ENCODE data around the gene INTS4. TPM values are rescaled to one million over a fixed set of nuclear protein-coding genes. Genes with fewer than 3 reads are reported as not detected.

Gene INTS4
- polyA plus RNA-seq, 1 of the 3 experiments (the other 2 are of a cell fraction), result 23.0 TPM

DNA sequence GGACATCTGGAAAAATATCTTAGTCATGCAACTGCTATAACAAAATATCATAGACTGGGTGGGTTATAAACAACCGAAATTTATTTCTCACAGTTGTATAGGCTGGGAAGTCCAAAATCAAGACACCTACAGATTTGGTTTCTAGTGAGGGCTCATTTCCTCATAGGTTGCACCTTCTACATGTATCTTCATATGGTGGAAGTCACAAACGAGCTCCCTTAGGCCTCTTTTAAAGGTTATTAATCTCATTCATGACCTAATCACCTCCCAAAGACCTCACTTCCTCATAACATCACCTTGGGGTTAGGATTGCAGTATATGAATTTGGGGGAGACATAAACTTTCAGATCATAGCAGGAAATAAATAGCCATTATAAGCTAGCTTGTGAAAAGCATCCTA is 85.2 kb downstream of the INTS4 start:
- Histone ChIP-seq H3K9me2 (no peaks in the 10 kb centered on the region), H3K36me3 (replicated peaks in 1 of 2; ENCODE audit: control insufficient read depth in 1 of 2, insufficient read depth in 2 of 2, low read length in 1 of 2) (peaks cover 0 to 8% of the 10 kb centered on the region in 2 experiments), H3K4me1 (ENCODE audit: control insufficient read depth in 1 of 2, insufficient read depth in 2 of 2, low read depth in 1 of 2, low read length in 1 of 2) (peaks cover 9 to 15% of the 10 kb centered on the region in 2 experiments; a peak in 3 of 4 replicates), H3K4me2 (no peak overlapping the region), H3K79me2 (ENCODE audit: insufficient read depth) (no peaks in the 10 kb centered on the region; the same call in 1 of the 2 replicates), H3K27ac (ENCODE audit: low read depth in 2 of 2, low read length in 1 of 2) (peak overlapping the region in 1 of 2 experiments; percentile 98; a peak in 2 of 4 replicates), H3F3A (replicated peaks; ENCODE audit: insufficient read depth) (no peaks in the 10 kb centered on the region), H3K27me3 (ENCODE audit: insufficient read depth) (no peaks in the 10 kb centered on the region), H3K4me3 (ENCODE audit: low read depth in 2 of 2, low read length in 1 of 2) (no peak overlapping the region), H3K9me3 (no peaks in the 10 kb centered on the region), H3K9ac (no peak overlapping the region), H2AFZ (ENCODE audit: low read depth) (no peak overlapping the region), H4K20me1 (ENCODE audit: insufficient read depth) (peaks cover 3% of the 10 kb centered on the region; the same call in 1 of the 2 replicates)
- POLR2A ChIA-PET, result no interaction called here
- no peak for DNase-seq
- TF ChIP-seq ELF1 (IDR thresholded peaks at IDR 0.05) (no peak), RXRA (IDR thresholded peaks at IDR 0.05; ENCODE audit: borderline replicate concordance, low read depth) (no peak), RCOR1 (IDR thresholded peaks at IDR 0.05; ENCODE audit: low read length) (no peak), MEF2A (IDR thresholded peaks at IDR 0.05; ENCODE audit: borderline replicate concordance, low read depth) (no peak), NRF1 (IDR thresholded peaks at IDR 0.05; ENCODE audit: low read depth, low read length) (no peak), FOSL2 (IDR thresholded peaks at IDR 0.05; ENCODE audit: borderline replicate concordance, low read depth) (no peak), YY1 (IDR thresholded peaks at IDR 0.05; ENCODE audit: low read depth) (no peak), FOXJ3 (CRISPR knock-in tag; IDR thresholded peaks at IDR 0.05) (no peak), TCF12 (IDR thresholded peaks at IDR 0.05) (no peak), SIN3A (IDR thresholded peaks at IDR 0.05; ENCODE audit: borderline replicate concordance, low read depth, low read length) (no peak), EZH2phosphoT487 (IDR thresholded peaks at IDR 0.05; ENCODE audit: borderline replicate concordance, low read depth) (no peak), GATA2 (CRISPR knock-in tag; IDR thresholded peaks at IDR 0.05) (no peak)
- TF ChIP-seq, protein P1, sequence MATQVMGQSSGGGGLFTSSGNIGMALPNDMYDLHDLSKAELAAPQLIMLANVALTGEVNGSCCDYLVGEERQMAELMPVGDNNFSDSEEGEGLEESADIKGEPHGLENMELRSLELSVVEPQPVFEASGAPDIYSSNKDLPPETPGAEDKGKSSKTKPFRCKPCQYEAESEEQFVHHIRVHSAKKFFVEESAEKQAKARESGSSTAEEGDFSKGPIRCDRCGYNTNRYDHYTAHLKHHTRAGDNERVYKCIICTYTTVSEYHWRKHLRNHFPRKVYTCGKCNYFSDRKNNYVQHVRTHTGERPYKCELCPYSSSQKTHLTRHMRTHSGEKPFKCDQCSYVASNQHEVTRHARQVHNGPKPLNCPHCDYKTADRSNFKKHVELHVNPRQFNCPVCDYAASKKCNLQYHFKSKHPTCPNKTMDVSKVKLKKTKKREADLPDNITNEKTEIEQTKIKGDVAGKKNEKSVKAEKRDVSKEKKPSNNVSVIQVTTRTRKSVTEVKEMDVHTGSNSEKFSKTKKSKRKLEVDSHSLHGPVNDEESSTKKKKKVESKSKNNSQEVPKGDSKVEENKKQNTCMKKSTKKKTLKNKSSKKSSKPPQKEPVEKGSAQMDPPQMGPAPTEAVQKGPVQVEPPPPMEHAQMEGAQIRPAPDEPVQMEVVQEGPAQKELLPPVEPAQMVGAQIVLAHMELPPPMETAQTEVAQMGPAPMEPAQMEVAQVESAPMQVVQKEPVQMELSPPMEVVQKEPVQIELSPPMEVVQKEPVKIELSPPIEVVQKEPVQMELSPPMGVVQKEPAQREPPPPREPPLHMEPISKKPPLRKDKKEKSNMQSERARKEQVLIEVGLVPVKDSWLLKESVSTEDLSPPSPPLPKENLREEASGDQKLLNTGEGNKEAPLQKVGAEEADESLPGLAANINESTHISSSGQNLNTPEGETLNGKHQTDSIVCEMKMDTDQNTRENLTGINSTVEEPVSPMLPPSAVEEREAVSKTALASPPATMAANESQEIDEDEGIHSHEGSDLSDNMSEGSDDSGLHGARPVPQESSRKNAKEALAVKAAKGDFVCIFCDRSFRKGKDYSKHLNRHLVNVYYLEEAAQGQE (IDR thresholded peaks at IDR 0.05; ENCODE audit: low read depth, low read length), result no peak
- TF ChIP-seq, protein P2, sequence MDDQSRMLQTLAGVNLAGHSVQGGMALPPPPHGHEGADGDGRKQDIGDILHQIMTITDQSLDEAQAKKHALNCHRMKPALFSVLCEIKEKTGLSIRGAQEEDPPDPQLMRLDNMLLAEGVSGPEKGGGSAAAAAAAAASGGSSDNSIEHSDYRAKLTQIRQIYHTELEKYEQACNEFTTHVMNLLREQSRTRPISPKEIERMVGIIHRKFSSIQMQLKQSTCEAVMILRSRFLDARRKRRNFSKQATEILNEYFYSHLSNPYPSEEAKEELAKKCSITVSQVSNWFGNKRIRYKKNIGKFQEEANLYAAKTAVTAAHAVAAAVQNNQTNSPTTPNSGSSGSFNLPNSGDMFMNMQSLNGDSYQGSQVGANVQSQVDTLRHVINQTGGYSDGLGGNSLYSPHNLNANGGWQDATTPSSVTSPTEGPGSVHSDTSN (IDR thresholded peaks at IDR 0.05), result no peak
- CTCF ChIA-PET, result no interaction called here
- 83% methylated on average over 2 of the region's 2 CpGs for WGBS (ENCODE audit: low lambda C conversion rate)

DNA sequence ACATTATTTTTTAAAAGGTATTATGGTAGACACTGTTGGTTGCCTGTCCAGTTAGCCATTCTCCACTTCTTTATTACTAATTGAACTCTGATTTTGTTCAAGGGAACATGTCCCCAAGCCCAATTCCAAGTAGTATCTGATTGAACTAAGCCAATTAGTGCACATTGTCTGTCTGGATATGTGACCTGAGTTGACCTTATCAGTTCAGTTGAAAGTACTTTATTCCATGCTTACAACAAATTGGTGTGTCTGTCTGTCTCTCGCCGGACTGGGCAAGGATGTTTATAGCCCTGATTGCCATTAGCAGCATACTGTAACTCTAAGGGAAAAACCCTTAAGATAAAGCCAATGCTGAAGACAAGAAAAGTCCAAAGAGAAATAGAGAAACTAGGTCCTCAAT is 85.6 kb downstream of the INTS4 start:
- ChIA-PET POLR2A (no interaction called here), CTCF (no interaction called here)
- Histone ChIP-seq H3K27me3 (ENCODE audit: insufficient read depth) (no peaks in the 10 kb centered on the region), H3K27ac (ENCODE audit: low read depth in 2 of 2, low read length in 1 of 2) (peak overlapping the region in 1 of 2 experiments; percentile 98; a peak in 2 of 4 replicates), H3K4me1 (ENCODE audit: control insufficient read depth in 1 of 2, insufficient read depth in 2 of 2, low read depth in 1 of 2, low read length in 1 of 2) (peaks cover 6 to 12% of the 10 kb centered on the region in 2 experiments; a peak in 3 of 4 replicates), H4K20me1 (ENCODE audit: insufficient read depth) (peaks cover under 1% of the 10 kb centered on the region; the same call in 1 of the 2 replicates), H2AFZ (ENCODE audit: low read depth) (no peak overlapping the region), H3K9ac (no peak overlapping the region), H3K4me2 (no peak overlapping the region), H3F3A (replicated peaks; ENCODE audit: insufficient read depth) (no peaks in the 10 kb centered on the region), H3K36me3 (replicated peaks in 1 of 2; ENCODE audit: control insufficient read depth in 1 of 2, insufficient read depth in 2 of 2, low read length in 1 of 2) (peaks cover 0 to 8% of the 10 kb centered on the region in 2 experiments), H3K9me2 (no peaks in the 10 kb centered on the region), H3K9me3 (no peaks in the 10 kb centered on the region), H3K79me2 (ENCODE audit: insufficient read depth) (no peaks in the 10 kb centered on the region; the same call in 1 of the 2 replicates), H3K4me3 (ENCODE audit: low read depth in 2 of 2, low read length in 1 of 2) (no peak overlapping the region)
- WGBS (ENCODE audit: low lambda C conversion rate), result 84% methylated on average over 2 of the region's 2 CpGs
- DNase-seq, result peak; percentile 54
- TF ChIP-seq, protein P3, sequence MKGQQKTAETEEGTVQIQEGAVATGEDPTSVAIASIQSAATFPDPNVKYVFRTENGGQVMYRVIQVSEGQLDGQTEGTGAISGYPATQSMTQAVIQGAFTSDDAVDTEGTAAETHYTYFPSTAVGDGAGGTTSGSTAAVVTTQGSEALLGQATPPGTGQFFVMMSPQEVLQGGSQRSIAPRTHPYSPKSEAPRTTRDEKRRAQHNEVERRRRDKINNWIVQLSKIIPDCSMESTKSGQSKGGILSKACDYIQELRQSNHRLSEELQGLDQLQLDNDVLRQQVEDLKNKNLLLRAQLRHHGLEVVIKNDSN (IDR thresholded peaks at IDR 0.05; ENCODE audit: borderline replicate concordance, low read depth), result no peak
- TF ChIP-seq SMC3 (IDR thresholded peaks at IDR 0.05; ENCODE audit: low read depth, low read length) (no peak), GATA2 (CRISPR knock-in tag; IDR thresholded peaks at IDR 0.05) (peak; percentile 71), CHD2 (IDR thresholded peaks at IDR 0.05; ENCODE audit: low read length, partially characterized antibody) (peak; percentile 61), MXI1 (IDR thresholded peaks at IDR 0.05; ENCODE audit: low read depth, low read length) (no peak), TAF1 (IDR thresholded peaks at IDR 0.05; ENCODE audit: borderline replicate concordance, low read depth, low read length) (no peak), RFX5 (IDR thresholded peaks at IDR 0.05; ENCODE audit: low read length) (no peak)
- TF ChIP-seq, protein P2 (IDR thresholded peaks at IDR 0.05), result no peak
- TF ChIP-seq, protein P4, sequence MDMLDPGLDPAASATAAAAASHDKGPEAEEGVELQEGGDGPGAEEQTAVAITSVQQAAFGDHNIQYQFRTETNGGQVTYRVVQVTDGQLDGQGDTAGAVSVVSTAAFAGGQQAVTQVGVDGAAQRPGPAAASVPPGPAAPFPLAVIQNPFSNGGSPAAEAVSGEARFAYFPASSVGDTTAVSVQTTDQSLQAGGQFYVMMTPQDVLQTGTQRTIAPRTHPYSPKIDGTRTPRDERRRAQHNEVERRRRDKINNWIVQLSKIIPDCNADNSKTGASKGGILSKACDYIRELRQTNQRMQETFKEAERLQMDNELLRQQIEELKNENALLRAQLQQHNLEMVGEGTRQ (IDR thresholded peaks at IDR 0.05; ENCODE audit: borderline replicate concordance, low read depth, low read length), result no peak

Data from SK-N-SH (cell line).